B cell (primary cell): Measurements from ENCODE around the gene GPR158.

Source experiments
- CTCF ChIP-seq: fragments of 200-600 bp; IDR thresholded peaks from one replicate; pipeline ENCODE4 v1.8.0; 2022; ENCODE audit warnings: antibody characterized with exemption, mild to moderate bottlenecking
- EZH2 ChIP-seq: IDR thresholded peaks from 2 replicates; pipeline ENCODE4 v1.6.1; 2012; ENCODE audit warnings: borderline replicate concordance, low read depth, mild to moderate bottlenecking, moderate library complexity, low read length; ENCODE audit not compliant: insufficient read depth, poor library complexity, severe bottlenecking

GRCh38 chr10:25504838-25505237, 330.0 kb downstream of the GPR158 start:
- TF ChIP-seq CTCF (no peak), EZH2 (no peak)
